Retinal pigment epithelial cell (primary cell): Measurements from ENCODE around the gene CROCC.
A peak's percentile ranks its signal among the peaks of the same experiment; 100 is the strongest.

Experiments used
- DNase-seq: peaks from one replicate; pipeline ENCODE4 v3.0.0-alpha.2; 2010; ENCODE audit warnings: low read depth
- H3K4me3 ChIP-seq: 2 replicates; pipeline ENCODE4 v1.5.1; 2011; ENCODE audit warnings: mild to moderate bottlenecking, low read length, control low read depth, moderate library complexity
- CTCF ChIP-seq: conservative IDR thresholded peaks from 2 replicates; pipeline ENCODE4 v1.5.1; 2011; ENCODE audit warnings: low read depth, low read length, control low read depth, inconsistent platforms

CROCC gene

GRCh38 chr1:16903054-16903453 lies 18.7 kb upstream of the CROCC start:
- DNase-seq, result no peak
- TF ChIP-seq CTCF, result no peak
- no peak overlapping the region for H3K4me3 ChIP-seq

GRCh38 chr1:16903458-16903796 lies 18.3 kb upstream of the CROCC start:
- DNase-seq, result no peak
- peak overlapping the region; percentile 78 for H3K4me3 ChIP-seq

GRCh38 chr1:16904560-16905109 lies 17.1 kb upstream of the CROCC start:
- peak overlapping the region; percentile 78 for H3K4me3 ChIP-seq
- TF ChIP-seq CTCF, result no peak
- DNase-seq, result peak; percentile 97

More at GRCh38 chr1:16903458-16903796, 18.3 kb upstream of the CROCC start:
- no peak for TF ChIP-seq CTCF

GRCh38 chr1:16905110-16905867 lies 16.4 kb upstream of the CROCC start:
- TF ChIP-seq CTCF, result no peak
- H3K4me3 ChIP-seq, result peak overlapping the region; percentile 78
- peak; percentile 63 for DNase-seq

- DNase-seq, result no peak
- TF ChIP-seq CTCF, result no peak
- H3K4me3 ChIP-seq, result no peak overlapping the region
Measured at GRCh38 chr1:16905868-16906702, 15.6 kb upstream of the CROCC start.

- DNase-seq, result no peak
- TF ChIP-seq CTCF, result no peak
- H3K4me3 ChIP-seq, result no peak overlapping the region
Measured at GRCh38 chr1:16906873-16907272, 14.9 kb upstream of the CROCC start.
